Fibroblast of mammary gland (primary cell): ENCODE measurements around the gene PHF21B.

Source experiments
- DNase-seq: peaks from one replicate; pipeline ENCODE4 v3.0.0-alpha.2; 2010; ENCODE audit warnings: low read depth
- H3K4me3 ChIP-seq: 2 replicates; pipeline ENCODE4 v1.5.1; 2011; ENCODE audit warnings: low read depth, mild to moderate bottlenecking, low read length, moderate library complexity; ENCODE audit not compliant: control insufficient read depth
- TF ChIP-seq, protein P1 (sequence below): conservative IDR thresholded peaks from 2 replicates; pipeline ENCODE4 v1.5.1; 2011; ENCODE audit warnings: low read depth, low read length, inconsistent platforms; ENCODE audit not compliant: control insufficient read depth, insufficient read depth

Gene PHF21B

GRCh38 chr22:44941207-44941606 lies 68.6 kb downstream of the PHF21B start:
- DNase-seq, result no peak
- H3K4me3 ChIP-seq, result no peak overlapping the region
- TF ChIP-seq, protein P1, sequence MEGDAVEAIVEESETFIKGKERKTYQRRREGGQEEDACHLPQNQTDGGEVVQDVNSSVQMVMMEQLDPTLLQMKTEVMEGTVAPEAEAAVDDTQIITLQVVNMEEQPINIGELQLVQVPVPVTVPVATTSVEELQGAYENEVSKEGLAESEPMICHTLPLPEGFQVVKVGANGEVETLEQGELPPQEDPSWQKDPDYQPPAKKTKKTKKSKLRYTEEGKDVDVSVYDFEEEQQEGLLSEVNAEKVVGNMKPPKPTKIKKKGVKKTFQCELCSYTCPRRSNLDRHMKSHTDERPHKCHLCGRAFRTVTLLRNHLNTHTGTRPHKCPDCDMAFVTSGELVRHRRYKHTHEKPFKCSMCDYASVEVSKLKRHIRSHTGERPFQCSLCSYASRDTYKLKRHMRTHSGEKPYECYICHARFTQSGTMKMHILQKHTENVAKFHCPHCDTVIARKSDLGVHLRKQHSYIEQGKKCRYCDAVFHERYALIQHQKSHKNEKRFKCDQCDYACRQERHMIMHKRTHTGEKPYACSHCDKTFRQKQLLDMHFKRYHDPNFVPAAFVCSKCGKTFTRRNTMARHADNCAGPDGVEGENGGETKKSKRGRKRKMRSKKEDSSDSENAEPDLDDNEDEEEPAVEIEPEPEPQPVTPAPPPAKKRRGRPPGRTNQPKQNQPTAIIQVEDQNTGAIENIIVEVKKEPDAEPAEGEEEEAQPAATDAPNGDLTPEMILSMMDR, result no peak

DNA sequence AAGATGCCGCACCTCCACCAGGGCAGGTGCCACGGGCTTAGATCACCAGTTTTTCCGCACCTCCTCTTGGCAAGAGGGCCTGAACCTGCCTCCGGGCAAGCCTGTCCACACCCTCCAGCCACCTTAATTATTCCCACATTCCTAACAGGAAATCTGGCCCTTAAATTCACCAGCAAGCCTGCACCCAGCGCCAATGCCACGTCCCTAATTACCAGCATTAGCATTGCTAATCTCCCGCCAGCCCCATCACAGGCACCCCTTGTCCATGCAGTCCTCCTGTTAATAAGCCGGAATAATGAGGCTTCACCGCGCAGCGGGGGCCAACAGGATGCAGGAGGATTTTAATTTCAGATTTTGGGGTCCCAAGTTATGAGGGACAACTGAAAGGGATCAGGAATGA lies 69.7 kb downstream of the PHF21B start:
- no peak overlapping the region for H3K4me3 ChIP-seq
- TF ChIP-seq, protein P1, result no peak

DNA sequence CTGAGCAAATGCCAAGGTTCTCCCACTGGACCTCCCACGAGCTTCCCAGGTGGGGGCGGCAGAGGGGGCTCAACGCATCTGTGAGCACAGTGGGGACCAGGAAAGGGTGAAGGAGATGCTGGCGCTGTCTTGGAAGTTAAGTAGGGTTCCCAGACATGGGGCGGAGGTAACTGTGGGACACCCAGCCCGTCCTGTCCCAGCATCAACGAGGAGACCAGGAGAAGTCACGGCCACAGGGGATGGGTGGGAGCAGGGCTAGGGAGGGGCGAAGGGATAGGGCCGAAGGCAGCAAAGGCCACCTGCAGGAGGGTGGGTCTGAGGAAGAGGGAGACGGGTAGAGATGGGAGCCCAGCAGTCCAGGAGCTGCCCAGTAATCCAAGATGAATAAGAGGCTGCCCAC lies 70.4 kb downstream of the PHF21B start:
- TF ChIP-seq, protein P1, result no peak
- no peak overlapping the region for H3K4me3 ChIP-seq
- DNase-seq, result no peak

More for the DNA sequence above, 69.7 kb downstream of the PHF21B start:
- no peak for DNase-seq

GRCh38 chr22:44938886-44939285 lies 70.9 kb downstream of the PHF21B start:
- no peak overlapping the region for H3K4me3 ChIP-seq
- TF ChIP-seq, protein P1, result no peak
- no peak for DNase-seq

- no peak overlapping the region for H3K4me3 ChIP-seq
- DNase-seq, result no peak
- TF ChIP-seq, protein P1, result no peak
Observed at GRCh38 chr22:44937216-44937615, 72.6 kb downstream of the PHF21B start.

- TF ChIP-seq, protein P1, result no peak
- no peak for DNase-seq
- no peak overlapping the region for H3K4me3 ChIP-seq
Observed at GRCh38 chr22:44936201-44936600, 73.6 kb downstream of the PHF21B start.

GRCh38 chr22:44935724-44936123 lies 74.1 kb downstream of the PHF21B start:
- TF ChIP-seq, protein P1, result no peak
- no peak for DNase-seq
- H3K4me3 ChIP-seq, result no peak overlapping the region
